GM13976 (cell line): Measurements from ENCODE around the gene KCNC2.

Source experiments
- DNase-seq: peaks from one replicate; pipeline ENCODE4 v3.0.0; 2012; ENCODE audit warnings: low spot score
- in situ Hi-C: fragments of 300-500 bp; cut with MboI; formaldehyde crosslinking; loops from one replicate; pipeline ENCODE4 v1.12.0; 2022; ENCODE audit warnings: low sequenced_read_pairs, mixed read lengths, inconsistent platforms; ENCODE audit not compliant: unreplicated experiment
- TF ChIP-seq, protein P1 (sequence below): IDR thresholded peaks from 2 replicates; pipeline ENCODE4 v1.5.1; 2012; ENCODE audit warnings: borderline replicate concordance, mild to moderate bottlenecking; ENCODE audit not compliant: insufficient read depth; ENCODE audit errors: extremely low read depth, missing control alignments, control extremely low read depth

Gene KCNC2

DNA sequence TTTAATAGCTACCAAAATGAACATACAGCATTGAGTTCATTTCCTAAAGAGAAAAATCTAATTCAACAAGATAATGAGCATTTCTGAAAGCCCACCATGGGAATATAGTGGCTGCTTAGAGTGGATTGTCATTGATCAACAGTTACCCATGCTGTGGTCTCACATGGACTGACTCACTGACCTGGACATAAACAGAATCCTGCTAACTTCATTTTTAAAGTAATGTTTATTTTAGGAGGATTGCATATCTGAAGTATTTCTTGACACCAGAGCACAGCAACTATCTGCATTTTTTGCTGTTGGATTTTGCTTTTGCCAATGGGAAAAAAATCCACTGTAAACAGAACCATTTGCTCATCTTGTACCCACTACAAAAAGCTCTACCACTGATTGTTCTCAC is 71.7 kb downstream of the KCNC2 start:
- in situ Hi-C loops, result no loop called here
- TF ChIP-seq, protein P1, sequence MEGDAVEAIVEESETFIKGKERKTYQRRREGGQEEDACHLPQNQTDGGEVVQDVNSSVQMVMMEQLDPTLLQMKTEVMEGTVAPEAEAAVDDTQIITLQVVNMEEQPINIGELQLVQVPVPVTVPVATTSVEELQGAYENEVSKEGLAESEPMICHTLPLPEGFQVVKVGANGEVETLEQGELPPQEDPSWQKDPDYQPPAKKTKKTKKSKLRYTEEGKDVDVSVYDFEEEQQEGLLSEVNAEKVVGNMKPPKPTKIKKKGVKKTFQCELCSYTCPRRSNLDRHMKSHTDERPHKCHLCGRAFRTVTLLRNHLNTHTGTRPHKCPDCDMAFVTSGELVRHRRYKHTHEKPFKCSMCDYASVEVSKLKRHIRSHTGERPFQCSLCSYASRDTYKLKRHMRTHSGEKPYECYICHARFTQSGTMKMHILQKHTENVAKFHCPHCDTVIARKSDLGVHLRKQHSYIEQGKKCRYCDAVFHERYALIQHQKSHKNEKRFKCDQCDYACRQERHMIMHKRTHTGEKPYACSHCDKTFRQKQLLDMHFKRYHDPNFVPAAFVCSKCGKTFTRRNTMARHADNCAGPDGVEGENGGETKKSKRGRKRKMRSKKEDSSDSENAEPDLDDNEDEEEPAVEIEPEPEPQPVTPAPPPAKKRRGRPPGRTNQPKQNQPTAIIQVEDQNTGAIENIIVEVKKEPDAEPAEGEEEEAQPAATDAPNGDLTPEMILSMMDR, result no peak
- DNase-seq, result no peak

DNA sequence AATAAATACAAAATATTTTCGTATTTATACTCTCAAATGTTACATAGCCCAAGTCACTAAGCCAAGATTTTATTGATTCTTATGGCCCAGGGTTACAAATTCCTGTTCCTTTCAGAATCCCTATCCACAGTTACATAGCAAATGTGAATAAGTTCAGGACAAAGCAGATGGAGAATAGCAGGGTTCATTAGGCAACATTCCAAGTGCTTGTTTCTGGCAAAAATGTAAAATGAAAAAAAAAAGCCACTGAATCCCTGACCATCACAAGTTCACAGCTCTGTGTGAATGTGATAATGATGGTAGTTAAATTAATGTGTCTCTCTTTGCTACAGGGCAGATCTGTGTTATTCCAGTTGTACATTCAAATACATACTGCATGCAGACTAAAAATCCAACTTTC is 74.6 kb downstream of the KCNC2 start:
- TF ChIP-seq, protein P1, result no peak
- in situ Hi-C loops, result no loop called here
- DNase-seq, result no peak

DNA sequence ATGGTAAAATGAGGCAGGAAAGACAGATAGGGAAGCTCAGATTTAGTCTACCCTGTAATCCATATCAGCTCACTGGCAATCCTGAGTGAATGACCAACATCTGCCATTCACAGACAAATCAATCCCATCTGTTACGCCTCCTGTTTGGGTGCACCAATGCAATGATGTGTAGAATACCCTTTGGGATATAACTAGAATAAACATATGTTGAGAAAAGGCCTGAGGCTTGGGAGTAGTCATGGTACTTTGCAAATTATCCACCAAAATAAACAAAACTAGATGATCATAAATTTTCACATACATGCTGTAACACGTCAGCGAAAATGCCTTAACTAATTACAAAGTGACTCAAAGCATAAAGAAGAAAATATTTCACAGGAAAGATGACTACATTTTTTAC is 78.8 kb downstream of the KCNC2 start:
- TF ChIP-seq, protein P1, result no peak
- in situ Hi-C loops, result no loop called here
- DNase-seq, result no peak

DNA sequence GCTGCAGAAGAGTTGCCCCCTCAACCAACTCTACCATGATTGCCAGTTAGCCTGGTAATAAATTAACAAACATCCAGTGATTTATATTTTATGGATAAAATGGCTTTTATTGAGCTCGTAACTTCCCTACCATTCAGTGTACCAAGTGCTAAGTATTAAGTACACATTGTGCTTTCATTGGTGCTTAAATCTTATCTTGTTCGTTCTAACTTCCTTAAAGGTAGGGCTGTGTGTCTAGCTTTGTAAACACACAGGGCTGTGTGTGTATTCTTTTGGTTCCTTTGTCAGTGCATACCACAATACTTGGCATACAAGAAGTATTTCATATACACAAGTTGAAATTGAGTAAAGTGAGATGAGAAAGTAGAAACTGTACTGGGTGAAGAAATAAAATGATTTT is 80.4 kb downstream of the KCNC2 start:
- TF ChIP-seq, protein P1, result no peak
- in situ Hi-C loops, result no loop called here
- DNase-seq, result no peak

DNA sequence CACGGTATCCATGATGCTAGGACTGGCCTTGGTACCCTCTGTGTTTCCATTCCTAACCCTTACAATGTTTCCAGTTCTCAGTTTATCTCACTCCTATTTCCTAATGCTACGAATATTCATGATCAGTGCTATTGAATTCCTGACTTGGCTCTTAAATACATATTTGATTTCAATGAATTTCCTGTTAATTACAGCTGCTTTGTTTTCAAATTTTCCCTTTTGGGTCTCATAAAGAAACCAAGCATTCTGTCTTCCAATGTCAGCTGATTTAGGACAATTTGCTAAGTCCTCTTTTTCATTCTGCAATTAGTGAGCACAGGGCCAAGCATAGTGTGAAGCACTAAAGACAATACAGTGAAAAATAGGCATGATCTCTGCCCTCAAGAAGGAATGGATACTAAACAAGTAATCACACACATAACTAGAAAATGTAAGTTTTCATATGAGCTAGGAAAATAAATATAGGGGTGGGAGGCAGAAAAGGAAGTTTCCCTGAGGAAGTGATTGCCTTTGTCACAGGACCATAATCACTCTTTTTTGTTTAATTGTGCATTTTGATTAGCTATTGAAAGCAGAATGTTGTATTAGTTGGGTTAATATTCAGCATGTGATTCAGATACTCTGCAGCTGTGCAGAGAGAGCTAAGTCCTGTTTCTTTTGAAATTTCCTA is 88.5 kb downstream of the KCNC2 start:
- TF ChIP-seq, protein P1, result no peak
- in situ Hi-C loops, result no loop called here
- DNase-seq, result no peak

DNA sequence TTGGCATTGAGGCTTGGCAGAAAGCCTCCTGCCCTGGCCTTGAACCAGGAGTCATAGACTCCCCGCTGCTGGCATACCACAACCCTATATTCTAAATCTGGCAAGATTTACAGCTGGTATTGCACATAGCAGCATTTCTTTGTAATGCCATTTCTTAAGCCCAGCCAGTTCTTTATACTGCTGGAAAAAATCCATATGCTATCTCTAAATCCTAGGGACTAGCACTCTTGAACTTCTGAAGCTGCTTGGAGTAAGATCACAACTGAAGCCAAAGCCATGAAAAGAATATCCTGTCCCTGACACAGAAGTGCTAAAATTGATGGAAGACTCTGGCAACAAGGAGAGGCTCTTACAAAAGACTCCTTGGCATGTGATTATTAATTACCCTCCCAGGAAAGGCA is 89.3 kb downstream of the KCNC2 start:
- TF ChIP-seq, protein P1, result no peak
- DNase-seq, result no peak
- in situ Hi-C loops, result no loop called here
